Measurements from ENCODE around the gene SCYGR6. TPM values are rescaled to one million over a fixed set of nuclear protein-coding genes. Genes with fewer than 3 reads are reported as not detected.

The SCYGR6 gene
- total RNA-seq, 1 donor from 2014 or later: not detected

GRCh38 chr2:227707390-227707789, 17.2 kb downstream of the SCYGR6 start:
- Histone ChIP-seq H3K36me3 (ENCODE audit: control insufficient read depth, insufficient read depth, low read length) (no peaks in the 10 kb centered on the region), H3K4me3 (ENCODE audit: low read depth, low read length) (no peak overlapping the region), H3K27me3 (ENCODE audit: control insufficient read depth, insufficient read depth, low read length) (no peaks in the 10 kb centered on the region)
- no peak for TF ChIP-seq CTCF (IDR thresholded peaks at IDR 0.05; ENCODE audit: insufficient read depth, low read length, poor library complexity, severe bottlenecking)
- DNase-seq (ENCODE audit: low read depth): no peak

GRCh38 chr2:227706859-227707258, 17.7 kb downstream of the SCYGR6 start:
- TF ChIP-seq CTCF (IDR thresholded peaks at IDR 0.05; ENCODE audit: insufficient read depth, low read length, poor library complexity, severe bottlenecking): no peak

GRCh38 chr2:227703961-227704360, 20.6 kb downstream of the SCYGR6 start:
- Histone ChIP-seq H3K4me3 (ENCODE audit: low read depth, low read length) (no peak overlapping the region), H3K27me3 (ENCODE audit: control insufficient read depth, insufficient read depth, low read length) (no peaks in the 10 kb centered on the region), H3K36me3 (ENCODE audit: control insufficient read depth, insufficient read depth, low read length) (no peaks in the 10 kb centered on the region)
- no peak for TF ChIP-seq CTCF (IDR thresholded peaks at IDR 0.05; ENCODE audit: insufficient read depth, low read length, poor library complexity, severe bottlenecking)
- DNase-seq (ENCODE audit: low read depth): no peak

More at GRCh38 chr2:227706859-227707258, 17.7 kb downstream of the SCYGR6 start:
- no peaks in the 10 kb centered on the region for H3K36me3 ChIP-seq (ENCODE audit: control insufficient read depth, insufficient read depth, low read length)
- no peaks in the 10 kb centered on the region for H3K27me3 ChIP-seq (ENCODE audit: control insufficient read depth, insufficient read depth, low read length)
- H3K4me3 ChIP-seq (ENCODE audit: low read depth, low read length): no peak overlapping the region
- no peak for DNase-seq (ENCODE audit: low read depth)

GRCh38 chr2:227703280-227703732, 21.3 kb downstream of the SCYGR6 start:
- DNase-seq (ENCODE audit: low read depth): no peak
- Histone ChIP-seq H3K4me3 (ENCODE audit: low read depth, low read length) (no peak overlapping the region), H3K27me3 (ENCODE audit: control insufficient read depth, insufficient read depth, low read length) (no peaks in the 10 kb centered on the region), H3K36me3 (ENCODE audit: control insufficient read depth, insufficient read depth, low read length) (no peaks in the 10 kb centered on the region)
- no peak for TF ChIP-seq CTCF (IDR thresholded peaks at IDR 0.05; ENCODE audit: insufficient read depth, low read length, poor library complexity, severe bottlenecking)

- H3K27me3 ChIP-seq (ENCODE audit: control insufficient read depth, insufficient read depth, low read length): no peaks in the 10 kb centered on the region
- H3K36me3 ChIP-seq (ENCODE audit: control insufficient read depth, insufficient read depth, low read length): no peaks in the 10 kb centered on the region
- no peak for TF ChIP-seq CTCF (IDR thresholded peaks at IDR 0.05; ENCODE audit: insufficient read depth, low read length, poor library complexity, severe bottlenecking)
- DNase-seq (ENCODE audit: low read depth): no peak
- H3K4me3 ChIP-seq (ENCODE audit: low read depth, low read length): no peak overlapping the region
These were observed 23.0 kb downstream of the SCYGR6 start for GRCh38 chr2:227701556-227701955.

GRCh38 chr2:227696990-227697679, 27.4 kb downstream of the SCYGR6 start:
- no peaks in the 10 kb centered on the region for H3K36me3 ChIP-seq (ENCODE audit: control insufficient read depth, insufficient read depth, low read length)
- TF ChIP-seq CTCF (IDR thresholded peaks at IDR 0.05; ENCODE audit: insufficient read depth, low read length, poor library complexity, severe bottlenecking): no peak
- no peak for DNase-seq (ENCODE audit: low read depth)
- no peak overlapping the region for H3K4me3 ChIP-seq (ENCODE audit: low read depth, low read length)
- H3K27me3 ChIP-seq (ENCODE audit: control insufficient read depth, insufficient read depth, low read length): no peaks in the 10 kb centered on the region
